Measurements from ENCODE around the gene GPS1.
"Not testable (repeated sequence)": the region's sequence is repeated elsewhere in the genome, so short reads cannot be mapped to it uniquely, and the experiment has no call there.

GPS1 gene

DNA sequence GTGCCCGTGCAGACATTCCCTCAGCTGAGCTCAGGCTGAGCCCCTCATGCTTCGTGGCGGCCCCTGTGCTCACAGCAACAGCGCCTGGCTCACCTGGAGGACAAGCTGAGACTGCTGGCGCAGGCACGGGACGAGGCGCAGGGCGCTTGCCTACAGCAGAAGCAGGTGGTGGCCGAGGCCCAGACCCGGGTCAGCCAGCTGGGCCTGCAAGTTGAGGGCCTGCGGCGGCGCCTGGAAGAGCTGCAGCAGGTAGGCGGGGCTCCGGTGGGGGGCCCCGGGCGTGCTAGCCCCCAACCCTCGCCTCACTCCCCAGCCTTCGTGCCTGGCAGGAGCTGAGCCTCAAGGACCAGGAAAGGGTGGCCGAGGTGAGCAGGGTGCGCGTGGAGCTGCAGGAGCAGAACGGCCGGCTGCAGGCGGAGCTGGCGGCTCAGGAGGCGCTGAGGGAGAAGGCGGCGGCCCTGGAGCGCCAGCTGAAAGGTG lies 21.7 kb upstream of the GPS1 start:
- DNase-seq, result no peak

DNA sequence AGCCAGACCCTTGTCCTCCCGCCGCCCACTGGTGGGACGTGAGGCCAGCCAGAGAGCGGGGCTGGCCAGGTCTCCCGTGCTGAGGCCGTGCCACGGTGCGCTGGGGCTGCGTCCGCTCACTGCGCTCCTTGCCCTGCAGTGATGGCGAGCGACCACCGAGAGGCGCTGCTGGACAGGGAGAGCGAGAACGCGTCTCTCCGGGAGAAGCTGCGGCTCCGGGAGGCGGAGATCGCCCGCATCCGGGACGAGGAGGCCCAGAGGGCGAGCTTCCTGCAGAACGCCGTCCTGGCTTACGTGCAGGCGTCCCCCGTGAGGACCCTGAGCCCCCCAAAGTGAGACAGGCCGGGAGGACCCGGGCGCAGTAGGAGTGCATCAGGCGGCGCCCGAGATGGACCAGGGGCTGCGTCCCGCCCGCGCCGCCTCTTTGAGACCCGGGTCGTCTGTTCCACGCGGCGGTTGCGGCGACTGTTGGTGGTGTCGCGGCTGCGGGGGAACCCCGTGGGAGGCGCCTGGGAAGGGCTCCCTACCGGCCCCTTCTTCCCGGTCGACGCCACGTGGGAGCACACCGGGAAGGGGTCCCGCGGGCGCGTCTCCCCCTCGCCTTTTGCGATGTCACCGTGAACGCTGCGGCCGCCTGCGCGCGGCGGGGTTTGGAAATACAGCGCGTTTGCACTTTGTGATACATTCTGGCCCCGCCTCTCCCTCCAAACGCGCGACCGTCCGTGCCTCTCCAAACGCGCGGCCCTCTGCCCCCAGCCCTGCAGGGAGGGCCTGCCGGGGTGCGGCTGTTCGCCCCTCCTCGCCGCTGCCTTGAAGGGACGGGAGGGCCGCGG lies 21.0 kb upstream of the GPS1 start:
- peak; percentile 40 for DNase-seq

DNA sequence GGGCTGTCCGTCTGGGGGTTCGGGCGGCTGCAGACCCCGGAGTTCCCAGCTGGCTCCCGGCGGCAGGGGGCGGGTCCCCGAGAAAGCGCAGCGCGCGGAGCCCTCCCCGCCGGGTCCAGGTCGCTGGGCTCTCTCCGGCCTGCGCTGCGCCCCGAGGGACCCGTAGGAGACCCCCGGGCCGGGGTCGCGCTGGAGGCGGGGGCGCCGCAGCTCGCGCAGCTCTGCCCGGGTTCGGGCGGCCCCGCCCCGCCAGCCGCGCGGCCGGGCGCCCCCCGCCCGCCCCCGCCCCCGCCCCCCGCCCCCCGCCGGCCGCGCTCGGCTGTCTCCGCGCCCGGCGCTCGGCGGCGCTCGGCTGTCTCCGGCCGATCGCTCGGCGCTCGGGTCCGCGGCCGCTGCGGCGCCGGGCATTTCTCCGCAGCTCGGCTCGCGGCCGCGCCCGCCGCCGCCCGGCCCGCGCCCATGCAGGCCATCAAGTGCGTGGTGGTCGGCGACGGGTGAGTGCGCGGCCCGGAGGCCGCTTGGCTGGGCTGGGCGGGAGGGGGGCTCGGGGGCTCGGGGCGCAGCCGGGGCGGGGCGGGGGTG lies 20.3 kb upstream of the GPS1 start, which contains the start of gene RAC3:
TSS of gene RAC3 (plus strand) at position 376 of the 582 bp plus-strand sequence. CDS start at position 460, 84 bp downstream.
- DNase-seq, result no peak

DNA sequence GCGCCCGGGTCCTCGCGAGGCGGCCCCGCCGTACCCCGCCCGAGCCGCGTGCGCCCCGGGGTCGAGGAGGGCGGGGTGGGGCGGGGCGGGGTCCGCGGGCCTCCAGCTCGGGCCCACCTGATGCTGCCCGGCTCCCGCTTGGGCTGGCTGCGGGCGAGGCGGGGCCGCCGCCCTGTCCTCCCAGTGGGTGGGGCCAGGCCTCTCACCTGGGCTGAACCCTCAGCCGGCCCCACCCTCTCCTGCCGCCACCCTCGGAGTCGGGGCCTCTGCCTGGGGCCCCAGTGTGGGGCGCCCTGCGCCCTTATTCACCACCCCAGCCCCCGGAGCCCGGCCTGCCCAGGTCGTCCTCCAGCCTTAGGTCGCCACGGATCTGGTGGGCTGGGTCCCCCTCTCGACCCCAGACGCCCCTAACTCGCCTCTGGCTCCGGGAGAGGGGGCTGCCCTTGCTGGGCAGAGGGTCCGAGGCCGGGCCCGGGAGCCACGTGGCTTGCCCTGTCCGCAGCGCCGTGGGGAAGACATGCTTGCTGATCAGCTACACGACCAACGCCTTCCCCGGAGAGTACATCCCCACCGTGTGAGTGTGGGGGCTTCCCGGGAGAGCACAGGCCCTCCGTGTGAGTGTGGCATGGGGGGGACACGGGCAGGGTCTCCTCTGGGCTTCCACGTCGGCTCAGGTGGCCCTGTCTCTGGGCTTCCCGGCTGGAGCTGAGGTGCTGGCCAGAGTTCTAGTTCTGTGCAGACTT lies 19.6 kb upstream of the GPS1 start:
- peak; percentile 13 for DNase-seq

DNA sequence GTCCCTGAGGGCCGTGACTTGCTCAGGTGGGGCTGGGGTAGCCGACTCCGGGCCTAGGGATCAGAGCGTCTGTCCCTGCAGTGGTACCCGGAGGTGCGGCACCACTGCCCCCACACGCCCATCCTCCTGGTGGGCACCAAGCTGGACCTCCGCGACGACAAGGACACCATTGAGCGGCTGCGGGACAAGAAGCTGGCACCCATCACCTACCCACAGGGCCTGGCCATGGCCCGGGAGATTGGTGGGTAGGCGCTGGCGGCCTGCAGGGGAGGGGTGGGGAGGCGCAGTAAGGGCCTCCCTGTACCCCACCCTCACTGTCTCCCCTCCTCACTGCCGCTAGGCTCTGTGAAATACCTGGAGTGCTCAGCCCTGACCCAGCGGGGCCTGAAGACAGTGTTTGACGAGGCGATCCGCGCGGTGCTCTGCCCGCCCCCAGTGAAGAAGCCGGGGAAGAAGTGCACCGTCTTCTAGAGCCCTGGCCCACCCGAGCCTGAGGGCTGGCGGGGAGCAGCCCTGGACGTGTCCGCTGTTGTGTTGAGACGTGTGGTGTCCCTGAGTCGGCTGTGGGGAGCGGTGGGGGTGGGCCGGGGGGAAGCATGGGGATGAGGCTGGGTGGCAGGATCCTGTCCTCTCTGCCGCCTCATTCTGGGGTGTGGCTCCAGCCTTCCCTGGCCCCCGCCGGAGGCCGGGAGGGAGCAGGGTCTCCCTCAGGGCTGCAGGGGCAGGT lies 18.2 kb upstream of the GPS1 start:
- no peak for DNase-seq

DNA sequence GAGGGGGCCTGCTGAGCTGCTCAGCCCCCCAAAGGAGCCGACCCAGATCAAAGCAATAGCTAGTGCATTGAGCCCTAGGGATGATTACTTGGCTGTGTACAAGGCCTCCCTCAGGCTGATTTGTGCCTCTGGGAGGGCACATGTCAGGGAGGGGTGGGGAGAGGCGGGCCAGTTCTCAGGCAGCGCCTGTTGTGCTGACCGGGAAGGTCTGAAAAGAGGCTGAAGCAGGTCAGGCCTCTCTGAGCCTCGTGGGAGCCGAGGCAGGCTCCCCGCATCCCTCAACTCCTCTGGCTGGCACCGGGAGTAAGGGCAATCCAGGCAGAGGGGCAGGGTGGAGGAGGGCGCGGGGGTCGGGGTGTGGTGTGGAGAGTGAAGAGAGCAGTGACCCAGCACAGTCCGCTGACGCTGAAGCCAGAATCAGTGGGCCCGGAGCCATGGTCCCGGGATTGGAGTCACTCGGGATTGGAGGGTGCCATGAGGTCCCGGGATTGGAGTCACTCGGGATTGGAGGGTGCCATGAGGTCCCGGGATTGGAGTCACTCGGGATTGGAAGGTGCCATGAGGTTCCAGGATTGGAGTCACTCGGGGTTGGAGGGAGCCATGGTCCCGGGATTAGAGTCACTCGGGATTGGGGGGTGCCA lies 17.2 kb upstream of the GPS1 start:
- no peak for DNase-seq

DNA sequence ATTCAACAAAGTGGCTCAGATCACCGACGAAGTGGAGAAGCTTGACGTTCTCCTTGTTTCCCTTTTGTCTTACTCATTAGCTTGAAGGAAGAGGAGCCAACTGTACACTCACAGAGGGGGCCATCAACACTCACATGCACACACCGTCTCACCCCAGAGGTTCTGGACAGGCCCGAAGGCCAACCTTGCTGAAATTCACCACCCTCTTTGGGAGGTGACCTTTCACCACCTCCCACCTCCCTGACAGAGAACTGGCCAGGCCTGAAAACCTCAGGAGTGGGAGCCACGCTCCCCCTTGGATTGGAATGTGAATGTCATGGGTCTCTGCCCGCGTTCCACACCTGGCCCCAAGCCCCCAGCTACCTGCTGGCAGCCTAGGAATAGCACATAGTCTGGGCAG lies 16.2 kb upstream of the GPS1 start:
- no peak for DNase-seq

DNA sequence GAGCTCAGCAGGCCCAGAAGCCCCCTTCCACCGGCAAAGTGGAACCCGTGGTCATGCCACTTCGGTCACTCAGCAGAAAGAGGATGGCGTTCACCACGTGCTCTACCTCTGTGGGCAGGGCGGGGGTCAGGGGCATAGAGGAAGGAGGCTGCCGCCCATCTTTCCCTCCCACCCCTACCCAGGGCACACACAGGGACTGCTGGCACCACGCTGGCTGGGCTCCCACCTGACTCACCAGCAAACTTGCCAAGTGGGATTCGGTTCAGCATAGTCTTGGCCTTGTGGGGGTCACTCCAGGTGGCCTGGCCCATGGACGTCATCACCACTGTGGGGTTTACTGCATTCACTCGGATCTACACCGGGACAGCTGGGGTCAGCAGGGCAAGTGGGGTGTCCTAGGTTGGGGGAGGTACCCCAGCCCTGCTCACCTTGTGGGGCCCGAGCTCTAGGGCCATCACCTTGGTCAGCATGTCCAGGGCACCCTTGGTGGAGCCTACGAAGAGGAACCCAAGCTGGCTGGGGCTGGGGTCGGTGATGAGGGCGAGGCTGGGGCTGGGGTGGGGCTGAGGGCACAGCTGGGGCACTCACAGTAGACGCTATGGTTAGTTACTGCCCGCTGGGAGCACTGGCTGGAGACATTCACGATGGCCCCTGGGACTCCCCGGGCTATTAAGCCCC lies 15.6 kb upstream of the GPS1 start:
- no peak for DNase-seq

DNA sequence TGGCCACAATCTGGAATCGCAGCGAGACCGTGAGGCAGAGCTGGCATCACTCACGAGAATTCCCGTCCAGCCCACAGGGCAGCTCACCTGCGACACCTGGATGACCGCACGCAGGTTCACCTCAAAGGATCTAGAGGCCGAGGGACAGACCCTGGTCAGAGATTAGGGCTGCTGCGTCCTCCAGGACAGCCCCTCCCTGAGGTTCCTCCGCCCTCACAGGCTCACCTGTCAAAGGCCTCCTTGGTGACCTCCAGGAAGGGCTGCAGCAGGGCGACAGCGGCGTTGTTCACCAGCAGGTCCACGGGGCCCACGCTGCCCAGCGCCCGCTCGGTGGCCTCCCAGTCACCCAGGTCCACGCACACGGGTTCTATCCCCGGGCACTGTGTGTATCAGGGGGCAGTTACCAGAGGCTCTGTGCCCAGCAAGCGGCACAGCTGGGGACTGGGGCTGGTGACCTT lies 15.0 kb upstream of the GPS1 start:
- no peak for DNase-seq

DNA sequence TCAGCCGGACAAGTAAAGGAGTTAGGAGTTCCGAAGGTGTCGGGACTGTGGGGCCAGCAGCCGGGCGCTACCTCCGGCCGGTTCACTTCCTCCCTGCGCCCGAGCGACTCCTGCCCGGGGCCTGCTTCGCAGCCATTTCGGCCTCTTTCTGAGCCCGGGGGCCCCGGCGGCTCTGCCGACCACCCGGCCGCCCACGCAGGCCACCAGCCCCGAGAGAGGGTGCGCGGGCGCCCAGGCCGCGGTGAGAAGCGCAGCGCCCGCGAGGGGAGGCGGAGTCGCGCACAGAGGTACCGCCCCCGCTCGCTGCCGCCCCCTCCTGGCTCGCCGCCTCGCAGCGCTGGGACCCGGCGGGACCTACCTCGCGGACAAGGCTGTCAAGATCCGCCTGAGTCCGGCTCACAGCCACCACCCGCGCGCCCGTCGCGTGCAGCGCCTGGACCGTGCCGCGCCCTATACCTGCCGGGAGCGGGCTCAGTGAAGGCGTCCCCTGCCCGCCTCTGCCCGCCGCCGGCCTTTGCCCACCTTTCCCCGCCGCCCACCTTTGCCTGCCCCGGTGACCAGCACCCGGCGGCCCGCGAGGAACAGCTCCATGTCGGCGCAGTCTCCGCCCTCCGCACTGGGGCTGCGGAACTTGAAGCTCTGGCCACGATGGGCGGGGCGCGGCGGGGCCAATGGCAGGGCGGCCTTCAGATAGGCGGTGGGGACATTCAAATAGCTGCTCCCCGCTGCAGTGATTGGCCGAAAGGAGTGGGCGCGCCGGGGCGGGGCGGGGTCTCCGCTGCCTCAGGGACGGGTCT lies 14.4 kb upstream of the GPS1 start, which contains the start of gene DCXR:
TSS of gene DCXR (minus strand) at position 606 of the 797 bp plus-strand sequence. CDS start at position 591, 15 bp downstream.
- DNase-seq, result peak; percentile 92

DNA sequence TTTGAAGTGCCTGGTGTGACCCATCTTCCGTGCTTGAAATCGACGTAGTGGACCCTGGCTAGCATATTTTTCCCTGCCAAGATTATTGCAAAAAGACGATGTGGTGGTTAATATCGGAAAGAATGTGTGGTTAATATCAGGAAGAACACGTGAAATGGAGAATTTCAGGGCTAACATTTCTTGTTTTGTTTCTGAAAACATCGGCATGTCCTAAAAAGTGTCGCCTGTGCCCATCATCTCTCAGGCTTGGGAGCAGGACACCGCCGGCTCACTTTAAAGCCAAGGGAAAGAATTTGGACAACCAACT lies 13.9 kb upstream of the GPS1 start:
- no peak for DNase-seq

DNA sequence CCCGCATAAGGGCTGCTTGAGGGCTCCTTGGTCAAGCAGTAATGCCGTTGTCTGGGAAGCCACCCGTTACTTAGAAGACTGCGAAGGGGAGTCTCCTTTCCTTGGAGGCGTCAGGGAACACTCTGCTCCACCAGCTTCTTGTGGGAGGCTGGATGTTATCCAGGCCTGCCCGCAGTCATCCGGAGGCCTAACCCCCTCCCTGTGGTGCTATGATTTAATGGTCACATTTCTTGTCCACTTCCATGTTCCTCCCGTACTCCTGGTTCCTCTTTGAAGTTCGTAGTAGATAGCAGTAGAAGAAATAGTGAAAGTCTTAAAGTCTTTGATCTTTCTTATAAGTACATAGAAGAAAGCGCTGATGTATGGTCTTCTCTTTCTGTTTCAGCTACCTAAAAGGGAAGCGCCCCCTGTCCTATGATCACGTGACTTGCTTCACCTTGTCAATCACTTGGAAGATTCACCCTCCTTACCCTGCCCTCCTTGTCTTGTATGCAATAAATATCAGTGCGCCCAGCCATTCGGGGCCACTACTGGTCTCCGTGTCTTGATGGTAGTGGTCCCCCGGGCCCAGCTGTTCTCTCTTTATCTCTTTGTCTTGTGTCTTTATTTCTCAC lies 12.8 kb upstream of the GPS1 start:
- DNase-seq, result not testable (repeated sequence)

DNA sequence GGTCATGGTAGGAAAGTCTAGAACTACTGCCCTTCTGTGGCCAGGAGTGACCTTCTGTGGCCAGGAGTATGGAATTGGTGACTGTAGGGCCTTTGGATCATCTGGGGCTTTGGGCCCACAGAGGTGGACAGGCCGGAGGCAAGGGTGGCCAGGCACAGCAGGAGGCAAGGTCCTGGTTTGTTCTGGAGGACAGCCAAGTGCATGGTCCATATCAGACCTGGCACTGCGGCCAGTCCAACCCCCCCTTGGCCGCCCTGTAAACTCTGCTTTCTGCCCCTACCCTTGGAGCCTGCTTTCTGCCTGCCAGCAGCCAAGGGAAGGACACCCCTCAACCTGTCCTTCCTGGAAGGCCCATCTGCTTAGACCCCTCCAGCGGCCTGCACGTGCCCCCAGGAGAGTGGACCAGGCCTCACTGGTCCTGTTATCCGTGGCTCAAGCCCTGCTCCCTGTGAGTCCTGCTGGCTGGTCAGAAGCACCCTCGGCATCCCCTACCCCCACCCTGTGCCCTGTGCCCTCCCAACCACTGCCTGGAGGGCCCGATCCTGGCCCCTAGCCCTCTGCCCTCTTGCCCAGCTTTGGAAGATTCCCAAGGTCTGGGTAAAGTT lies 11.9 kb upstream of the GPS1 start:
- no peak for DNase-seq

DNA sequence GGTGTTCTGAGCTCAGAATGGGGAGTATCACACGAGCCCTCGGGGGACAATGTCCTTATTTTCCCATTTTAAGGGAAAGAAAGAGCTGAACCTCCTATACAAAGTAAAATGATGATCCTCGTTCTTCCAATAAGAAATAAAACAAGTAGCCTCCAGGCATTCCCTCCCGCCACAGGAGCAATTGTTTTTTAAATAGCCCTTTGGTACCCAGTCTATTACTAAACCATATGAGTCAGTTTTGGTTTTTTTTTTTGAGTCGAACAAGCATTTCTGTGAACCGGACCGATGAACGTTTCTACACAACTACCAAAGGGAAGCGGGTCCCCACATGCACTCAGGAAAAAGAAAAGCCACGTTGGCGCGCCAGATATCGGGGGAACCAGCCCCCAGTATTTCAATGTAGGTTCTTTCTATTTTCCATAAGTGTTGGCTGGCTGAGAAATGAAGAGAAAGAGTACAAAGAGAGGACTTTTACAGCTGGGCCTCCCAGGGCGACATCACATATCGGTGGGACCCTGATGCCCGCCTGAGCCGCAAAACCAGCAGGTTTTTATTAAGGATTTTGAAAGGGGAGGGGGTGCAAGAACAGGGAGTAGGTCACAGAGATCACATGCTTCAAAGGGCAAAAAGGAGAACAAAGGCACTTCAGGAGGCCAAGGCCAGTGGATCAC lies 10.4 kb upstream of the GPS1 start:
- no peak for DNase-seq

DNA sequence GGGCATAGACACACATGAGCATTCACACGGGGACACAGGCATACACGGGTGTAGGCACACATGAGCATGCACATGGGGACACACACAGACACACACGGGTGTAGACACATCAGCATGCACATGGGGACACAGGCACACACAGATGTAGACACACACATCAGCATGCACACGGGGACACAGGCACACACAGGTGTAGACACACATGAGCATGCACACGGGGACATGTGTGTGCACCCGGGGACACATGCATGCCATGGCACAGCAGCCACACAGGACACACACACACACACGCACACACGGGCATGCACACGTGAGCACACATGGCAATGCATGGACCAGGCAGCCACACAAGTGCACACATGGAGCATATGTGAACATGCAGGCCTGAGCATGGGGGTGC lies 9.0 kb upstream of the GPS1 start:
- DNase-seq, result no peak

DNA sequence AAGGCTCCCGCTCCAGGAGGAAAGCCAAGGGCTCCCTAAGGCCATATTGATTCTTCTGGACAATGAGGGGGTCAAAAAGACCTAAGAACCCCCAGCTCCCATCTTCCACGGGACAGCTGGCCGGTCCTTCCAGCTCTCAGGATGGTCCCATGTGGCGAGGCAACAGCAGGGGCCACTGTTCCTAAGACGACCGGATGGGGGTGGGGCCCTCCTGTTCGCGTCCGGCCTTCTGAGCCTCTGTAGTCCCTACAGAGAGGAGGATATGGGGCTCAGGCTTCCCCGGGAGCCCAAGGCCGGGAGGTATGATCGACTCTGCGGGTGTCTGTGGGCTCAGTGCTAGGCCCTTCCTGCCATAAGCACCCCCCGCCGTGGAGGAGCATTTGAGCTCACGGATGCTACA lies 8.2 kb upstream of the GPS1 start:
- DNase-seq, result no peak

DNA sequence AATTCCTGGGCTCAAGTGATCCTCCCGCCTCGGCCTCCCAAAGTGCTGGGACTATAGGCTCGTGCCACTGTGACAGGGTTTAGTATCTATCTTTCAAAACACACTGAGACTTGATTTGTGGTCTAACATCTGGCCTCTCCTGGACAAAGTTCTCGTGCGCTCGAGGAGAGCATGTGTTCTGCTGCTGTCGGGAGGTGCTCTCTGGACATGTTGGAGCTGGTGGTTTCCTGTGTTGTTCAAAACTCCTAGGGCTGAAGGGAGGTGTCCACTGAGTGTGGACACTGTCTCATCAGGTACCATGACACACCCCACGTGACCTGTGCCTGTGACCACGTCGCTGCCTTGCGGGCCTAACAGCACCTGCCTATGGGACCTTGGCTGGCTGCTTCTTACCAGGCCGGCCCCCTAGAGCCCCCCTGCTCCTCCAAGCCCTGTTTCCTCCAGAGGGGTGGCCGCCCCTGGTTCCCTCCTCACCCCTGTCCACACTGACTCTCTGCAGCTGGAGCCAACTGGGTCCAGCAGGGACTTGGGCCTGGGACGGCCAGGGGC lies 5.7 kb upstream of the GPS1 start:
- DNase-seq, result no peak

DNA sequence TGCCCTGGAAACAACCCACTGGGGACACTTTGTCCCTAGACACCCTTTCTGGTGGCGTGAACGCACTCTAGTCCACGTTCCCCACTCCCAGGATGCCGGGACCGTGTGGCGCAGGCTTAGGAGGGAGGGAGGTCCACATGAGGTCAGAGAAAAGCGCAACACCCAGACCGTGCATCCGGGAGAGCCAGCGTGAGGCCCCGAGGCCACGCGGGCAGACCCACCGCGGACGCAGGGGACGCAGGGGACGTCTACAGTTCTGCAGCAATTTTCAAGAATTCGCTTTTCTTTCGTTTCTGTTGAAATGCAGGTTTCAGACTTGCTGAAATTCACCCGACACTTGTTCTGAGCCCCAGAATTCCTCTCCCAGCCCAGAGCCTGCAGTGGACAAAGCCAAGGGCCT lies 4.8 kb upstream of the GPS1 start:
- DNase-seq, result no peak

DNA sequence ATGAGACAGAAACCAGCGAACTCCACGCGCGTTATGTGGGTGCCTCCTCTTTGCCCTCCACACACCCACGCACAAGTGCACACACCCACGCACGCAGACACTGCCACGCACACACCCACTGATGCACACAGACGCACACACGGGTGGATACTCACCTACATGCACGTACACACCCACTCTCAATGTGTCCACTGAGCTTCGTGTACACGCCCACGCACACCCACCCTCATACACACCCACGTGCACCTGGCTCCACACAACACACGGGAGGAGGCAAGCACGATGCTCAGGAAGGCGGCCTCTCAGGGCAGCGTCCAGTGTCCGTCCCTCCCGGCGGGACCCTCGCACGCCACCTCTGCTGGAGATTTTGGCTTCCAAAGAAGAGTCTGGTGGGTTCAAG lies 4.3 kb upstream of the GPS1 start:
- no peak for DNase-seq
